MM.1S (cell line): ENCODE data around the gene TBX4.

Experiments used
- DNase-seq: peaks from one replicate; pipeline ENCODE4 v3.0.0-alpha.2; 2015
- H2AFZ ChIP-seq: fragments of 300-600 bp; sonication (generic); 2 replicates; pipeline ENCODE4 v1.6.0; 2016; ENCODE audit warnings: antibody characterized with exemption, low read length
- H3F3A ChIP-seq: fragments of 300-600 bp; sonication (generic); 2 replicates; pipeline ENCODE4 v1.6.1; 2016; ENCODE audit warnings: mild to moderate bottlenecking, antibody characterized with exemption, low read length, moderate library complexity, mixed read lengths; ENCODE audit not compliant: insufficient read depth
- H3K27ac ChIP-seq: fragments of 300-600 bp; sonication (generic); 2 replicates; pipeline ENCODE4 v1.5.1; 2016; ENCODE audit warnings: mild to moderate bottlenecking, low read length
- H3K27me3 ChIP-seq: fragments of 300-600 bp; sonication (generic); replicated peaks from 2 replicates; pipeline ENCODE4 v1.6.0; 2016; ENCODE audit warnings: low read length; ENCODE audit not compliant: insufficient read depth
- H3K36me3 ChIP-seq: fragments of 300-600 bp; sonication (generic); replicated peaks from 2 replicates; pipeline ENCODE4 v1.6.1; 2016; ENCODE audit warnings: mild to moderate bottlenecking, low read length, mixed read lengths; ENCODE audit not compliant: insufficient read depth
- H3K4me1 ChIP-seq: fragments of 300-600 bp; sonication (generic); 2 replicates; pipeline ENCODE4 v1.6.1; 2016; ENCODE audit warnings: low read length, mixed read lengths
- H3K4me2 ChIP-seq: fragments of 300-600 bp; sonication (generic); 2 replicates; pipeline ENCODE4 v1.6.0; 2016; ENCODE audit warnings: low read depth, low read length
- H3K4me3 ChIP-seq: fragments of 300-600 bp; sonication (generic); 2 replicates; pipeline ENCODE4 v1.5.1; 2016; ENCODE audit warnings: low read length, mixed read lengths
- H3K79me2 ChIP-seq: fragments of 300-600 bp; sonication (generic); 2 replicates; pipeline ENCODE4 v1.6.1; 2016; ENCODE audit warnings: mixed run types, low read length, mixed read lengths
- H3K9ac ChIP-seq: fragments of 300-600 bp; sonication (generic); 2 replicates; pipeline ENCODE4 v1.6.1; 2016; ENCODE audit warnings: low read length, mixed read lengths
- H3K9me2 ChIP-seq: fragments of 300-600 bp; sonication (generic); replicated peaks from 2 replicates; pipeline ENCODE4 v1.6.1; 2016; ENCODE audit warnings: mild to moderate bottlenecking, low read length, mixed read lengths; ENCODE audit not compliant: insufficient read depth
- H3K9me3 ChIP-seq: fragments of 300-600 bp; sonication (generic); replicated peaks from 2 replicates; pipeline ENCODE4 v1.6.1; 2016; ENCODE audit warnings: mild to moderate bottlenecking, low read length, mixed read lengths; ENCODE audit not compliant: insufficient read depth
- H4K20me1 ChIP-seq: fragments of 300-600 bp; sonication (generic); 2 replicates; pipeline ENCODE4 v1.6.1; 2016; ENCODE audit warnings: mild to moderate bottlenecking, low read length, moderate library complexity, mixed read lengths; ENCODE audit not compliant: insufficient read depth
- CTCF ChIP-seq: fragments of 300-600 bp; sonication (generic); IDR thresholded peaks from 2 replicates; pipeline ENCODE4 v1.5.1; 2016; ENCODE audit warnings: antibody characterized with exemption, low read length, mixed read lengths
- EZH2 ChIP-seq: fragments of 300-600 bp; sonication (generic); optimal IDR thresholded peaks from 2 replicates; pipeline ENCODE3; 2017; ENCODE audit warnings: low read depth, mild to moderate bottlenecking, antibody characterized with exemption, low read length, mixed read lengths
- EZH2phosphoT487 ChIP-seq: fragments of 300-600 bp; sonication (generic); IDR thresholded peaks from 2 replicates; pipeline ENCODE4 v1.6.1; 2018; ENCODE audit warnings: antibody characterized with exemption, low read length

TBX4 gene

GRCh38 chr17:61456688-61457225 is 4.5 kb downstream of the TBX4 start:
- DNase-seq = no peak
- H3K27me3 ChIP-seq = peaks cover 14% of the 10 kb centered on the region
- H2AFZ ChIP-seq = no peak overlapping the region
- H3K27ac ChIP-seq = no peak overlapping the region
- no peaks in the 10 kb centered on the region for H3F3A ChIP-seq
- H3K4me1 ChIP-seq = no peaks in the 10 kb centered on the region
- no peak overlapping the region for H3K4me2 ChIP-seq
- H3K9me2 ChIP-seq = no peaks in the 10 kb centered on the region
- H3K79me2 ChIP-seq = no peaks in the 10 kb centered on the region
- H3K9ac ChIP-seq = no peak overlapping the region
- H3K4me3 ChIP-seq = no peak overlapping the region
- H3K9me3 ChIP-seq = no peaks in the 10 kb centered on the region
- TF ChIP-seq EZH2phosphoT487 (no peak), EZH2 (no peak), CTCF (no peak)
- no peaks in the 10 kb centered on the region for H3K36me3 ChIP-seq
- no peaks in the 10 kb centered on the region for H4K20me1 ChIP-seq

- Histone ChIP-seq H2AFZ (0 out of 2 replicates have a peak overlapping the region, but pooled peaks have one; percentile 38), H3K79me2 (no peaks in the 10 kb centered on the region), H3K9ac (no peak overlapping the region), H3K4me2 (0 out of 2 replicates have a peak overlapping the region, but pooled peaks have one; percentile 12), H3K27ac (no peak overlapping the region), H3K27me3 (peaks cover 20% of the 10 kb centered on the region), H4K20me1 (no peaks in the 10 kb centered on the region), H3F3A (no peaks in the 10 kb centered on the region), H3K9me2 (no peaks in the 10 kb centered on the region), H3K36me3 (no peaks in the 10 kb centered on the region), H3K4me3 (no peak overlapping the region), H3K4me1 (no peaks in the 10 kb centered on the region), H3K9me3 (no peaks in the 10 kb centered on the region)
- TF ChIP-seq CTCF = no peak
- no peak for DNase-seq
Observed at GRCh38 chr17:61457226-61457983, 5.2 kb downstream of the TBX4 start.

- H3K36me3 ChIP-seq = no peaks in the 10 kb centered on the region
- H3F3A ChIP-seq = no peaks in the 10 kb centered on the region
- H3K9me2 ChIP-seq = no peaks in the 10 kb centered on the region
- H3K9me3 ChIP-seq = no peaks in the 10 kb centered on the region
- no peaks in the 10 kb centered on the region for H4K20me1 ChIP-seq
- TF ChIP-seq EZH2phosphoT487 (no peak), EZH2 (no peak), CTCF (no peak)
- no peak overlapping the region for H2AFZ ChIP-seq
- H3K4me3 ChIP-seq = no peak overlapping the region
- H3K4me1 ChIP-seq = no peaks in the 10 kb centered on the region
- H3K27me3 ChIP-seq = peaks cover 25% of the 10 kb centered on the region
- no peak for DNase-seq
- H3K4me2 ChIP-seq = no peak overlapping the region
- no peak overlapping the region for H3K27ac ChIP-seq
- H3K9ac ChIP-seq = no peak overlapping the region
- H3K79me2 ChIP-seq = no peaks in the 10 kb centered on the region
Observed at GRCh38 chr17:61458000-61458399, 5.8 kb downstream of the TBX4 start.
